ENCODE data around the gene MAGEC3. TPM values are rescaled to one million over a fixed set of nuclear protein-coding genes. Genes with fewer than 3 reads are reported as not detected.

Gene MAGEC3
- total and polyA plus RNA-seq, 2 donors: 0.07 TPM; not detected in 1

DNA sequence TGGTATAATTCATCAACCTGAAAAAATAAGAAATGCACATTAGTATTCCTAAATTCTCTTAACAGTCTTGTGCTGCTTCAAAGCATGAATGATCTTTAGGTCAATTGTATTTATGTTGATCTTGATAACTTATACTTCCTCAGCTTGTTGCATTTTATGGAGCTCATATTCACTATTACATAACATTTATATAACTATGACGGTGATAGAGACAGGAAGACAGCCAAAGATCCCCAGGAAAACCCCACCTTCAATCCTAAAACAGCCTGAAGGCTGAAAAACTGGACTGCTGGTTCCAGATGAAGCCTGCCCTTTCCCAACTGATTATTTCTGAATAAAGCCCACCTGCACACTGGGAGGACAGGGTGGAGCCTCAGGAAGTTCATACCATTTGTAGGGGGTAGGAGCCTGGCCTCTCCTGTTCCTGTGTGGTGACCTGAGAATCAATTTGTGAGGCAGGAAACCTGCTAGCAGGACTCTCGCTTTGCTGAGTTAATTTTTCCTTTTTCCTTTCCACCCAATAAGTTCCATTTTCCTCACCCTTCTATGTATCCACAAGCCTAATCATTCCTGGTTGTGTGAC is 96.0 kb downstream of the MAGEC3 start:
- DNase-seq (ENCODE audit: low read depth in 6 of 9, low spot score in 9 of 9): no peak
- 79% methylated on average over 2 of the region's 2 CpGs for WGBS
- H3K36me3 ChIP-seq (ENCODE audit: control insufficient read depth in 2 of 2, insufficient read depth in 2 of 2, low read length in 1 of 2): no peaks in the 10 kb centered on the region
- H3K4me3 ChIP-seq (ENCODE audit: low read length in 2 of 2): no peak overlapping the region
- no peaks in the 10 kb centered on the region for H3K4me1 ChIP-seq (ENCODE audit: control insufficient read depth in 2 of 2, insufficient read depth in 2 of 2, low read length in 2 of 2)
- H3K27me3 ChIP-seq (ENCODE audit: control insufficient read depth in 2 of 2, insufficient read depth in 1 of 2, low read length in 1 of 2): no peaks in the 10 kb centered on the region
- H3K27ac ChIP-seq (ENCODE audit: low read depth in 1 of 2, low read length in 1 of 2): no peak overlapping the region
- peaks cover 0 to 4% of the 10 kb centered on the region in 2 donors for H3K9me3 ChIP-seq (ENCODE audit: control insufficient read depth in 2 of 2, insufficient read depth in 1 of 2, low read length in 1 of 2)

DNA sequence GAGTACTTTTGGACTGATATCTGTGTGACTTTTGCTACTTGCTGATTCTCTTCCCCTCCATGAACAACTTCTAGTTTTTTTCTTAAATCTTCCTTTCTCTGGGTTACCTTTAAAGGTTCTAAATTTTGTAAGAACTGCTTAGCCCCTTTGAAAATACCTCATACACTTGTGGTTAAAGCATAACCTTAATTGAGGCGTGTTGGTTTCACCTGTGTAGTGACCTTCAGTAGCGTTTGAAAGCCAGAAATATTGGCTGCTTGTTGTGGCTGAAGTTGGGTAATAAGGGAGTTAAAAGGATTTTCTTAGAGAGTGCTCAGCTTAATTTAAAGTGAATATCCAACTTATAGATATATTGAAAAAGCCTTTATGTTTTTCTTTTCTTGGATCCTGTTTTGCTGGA is 97.5 kb downstream of the MAGEC3 start:
- no peaks in the 10 kb centered on the region for H3K27me3 ChIP-seq (ENCODE audit: control insufficient read depth in 2 of 2, insufficient read depth in 1 of 2, low read length in 1 of 2)
- H3K36me3 ChIP-seq (ENCODE audit: control insufficient read depth in 2 of 2, insufficient read depth in 2 of 2, low read length in 1 of 2): no peaks in the 10 kb centered on the region
- H3K9me3 ChIP-seq (ENCODE audit: control insufficient read depth in 2 of 2, insufficient read depth in 1 of 2, low read length in 1 of 2): peaks cover 0 to 4% of the 10 kb centered on the region in 2 donors
- no peaks in the 10 kb centered on the region for H3K4me1 ChIP-seq (ENCODE audit: control insufficient read depth in 2 of 2, insufficient read depth in 2 of 2, low read length in 2 of 2)
- no peak overlapping the region for H3K4me3 ChIP-seq (ENCODE audit: low read length in 2 of 2)
- DNase-seq (ENCODE audit: low read depth in 6 of 9, low spot score in 9 of 9): no peak
- H3K27ac ChIP-seq (ENCODE audit: low read depth in 1 of 2, low read length in 1 of 2): no peak overlapping the region
- WGBS: 94% methylated on average over 2 of the region's 2 CpGs

DNA sequence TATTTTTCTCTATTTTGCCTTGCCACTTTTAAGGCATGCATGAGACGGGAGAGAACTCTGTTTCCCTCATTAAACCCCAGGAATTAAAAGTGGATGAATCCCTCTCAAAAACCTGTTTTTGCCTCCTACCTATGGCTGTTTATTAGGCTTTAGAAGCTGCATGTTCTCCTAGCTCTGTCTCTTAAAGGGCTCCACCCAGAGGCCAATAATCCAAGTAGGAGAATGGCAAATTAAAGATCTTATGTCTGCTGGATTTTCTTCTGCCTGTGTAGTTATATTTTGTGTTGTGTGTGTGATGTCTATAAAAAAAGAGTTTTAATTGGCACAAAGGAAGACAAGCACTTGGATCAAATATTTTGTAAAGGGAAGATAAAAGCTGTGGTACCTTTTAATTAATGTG is 98.0 kb downstream of the MAGEC3 start:
- whole genome bisulfite sequencing: 96% methylated on average over 1 of the region's 1 CpG
- peaks cover 0 to 4% of the 10 kb centered on the region in 2 donors for H3K9me3 ChIP-seq (ENCODE audit: control insufficient read depth in 2 of 2, insufficient read depth in 1 of 2, low read length in 1 of 2)
- no peak overlapping the region for H3K4me3 ChIP-seq (ENCODE audit: low read length in 2 of 2)
- no peaks in the 10 kb centered on the region for H3K36me3 ChIP-seq (ENCODE audit: control insufficient read depth in 2 of 2, insufficient read depth in 2 of 2, low read length in 1 of 2)
- H3K27ac ChIP-seq (ENCODE audit: low read depth in 1 of 2, low read length in 1 of 2): no peak overlapping the region
- no peaks in the 10 kb centered on the region for H3K4me1 ChIP-seq (ENCODE audit: control insufficient read depth in 2 of 2, insufficient read depth in 2 of 2, low read length in 2 of 2)
- H3K27me3 ChIP-seq (ENCODE audit: control insufficient read depth in 2 of 2, insufficient read depth in 1 of 2, low read length in 1 of 2): no peaks in the 10 kb centered on the region
- DNase-seq (ENCODE audit: low read depth in 6 of 9, low spot score in 9 of 9): no peak

DNA sequence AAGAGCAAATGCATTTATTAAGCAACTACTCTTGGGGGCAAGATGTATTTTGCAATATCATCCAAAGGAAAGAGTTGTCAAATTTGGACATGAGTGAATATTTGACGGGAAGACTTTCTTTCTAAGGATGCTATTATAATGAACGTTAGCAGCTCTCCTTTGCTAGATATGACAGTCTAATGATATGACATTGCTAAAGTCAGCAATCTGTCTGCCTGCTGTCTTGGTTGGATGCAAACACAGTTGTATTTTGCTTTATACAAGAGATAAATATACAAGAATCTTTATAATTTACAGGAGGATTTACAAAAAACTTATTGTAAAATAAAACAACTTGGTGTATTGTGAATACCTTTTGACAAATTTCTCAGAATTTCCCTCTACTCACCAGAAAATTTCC is 103.1 kb downstream of the MAGEC3 start:
- Histone ChIP-seq H3K4me3 (ENCODE audit: low read length in 2 of 2) (no peak overlapping the region), H3K27me3 (ENCODE audit: control insufficient read depth in 2 of 2, insufficient read depth in 1 of 2, low read length in 1 of 2) (no peaks in the 10 kb centered on the region), H3K36me3 (ENCODE audit: control insufficient read depth in 2 of 2, insufficient read depth in 2 of 2, low read length in 1 of 2) (no peaks in the 10 kb centered on the region), H3K27ac (ENCODE audit: low read depth in 1 of 2, low read length in 1 of 2) (no peak overlapping the region), H3K9me3 (ENCODE audit: control insufficient read depth in 2 of 2, insufficient read depth in 1 of 2, low read length in 1 of 2) (no peaks in the 10 kb centered on the region), H3K4me1 (ENCODE audit: control insufficient read depth in 2 of 2, insufficient read depth in 2 of 2, low read length in 2 of 2) (no peaks in the 10 kb centered on the region)
- 96% methylated on average over 2 of the region's 2 CpGs for WGBS
- no peak for DNase-seq (ENCODE audit: low read depth in 6 of 9, low spot score in 9 of 9)

DNA sequence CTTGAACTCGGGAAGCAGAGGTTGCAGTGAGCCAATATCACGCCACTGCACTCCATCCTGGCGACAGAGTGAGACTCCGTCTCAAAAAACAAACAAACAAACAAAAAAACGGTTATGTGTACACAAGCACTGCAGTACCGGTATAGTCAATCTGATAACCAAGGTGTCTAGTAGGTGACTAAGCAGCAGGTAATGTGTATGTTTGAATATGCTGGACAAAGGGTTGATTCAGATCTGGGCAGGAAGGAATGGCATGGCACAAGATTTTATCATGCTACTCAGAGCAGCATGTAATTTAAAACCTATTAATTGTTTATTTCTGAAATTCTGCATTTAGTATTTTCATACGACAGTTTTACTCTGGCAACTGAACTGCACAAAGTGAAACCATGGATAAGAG is 107.3 kb downstream of the MAGEC3 start:
- no peaks in the 10 kb centered on the region for H3K9me3 ChIP-seq (ENCODE audit: control insufficient read depth in 2 of 2, insufficient read depth in 1 of 2, low read length in 1 of 2)
- DNase-seq (ENCODE audit: low read depth in 6 of 9, low spot score in 9 of 9): no peak
- H3K4me1 ChIP-seq (ENCODE audit: control insufficient read depth in 2 of 2, insufficient read depth in 2 of 2, low read length in 2 of 2): no peaks in the 10 kb centered on the region
- H3K4me3 ChIP-seq (ENCODE audit: low read length in 2 of 2): no peak overlapping the region
- H3K27me3 ChIP-seq (ENCODE audit: control insufficient read depth in 2 of 2, insufficient read depth in 1 of 2, low read length in 1 of 2): no peaks in the 10 kb centered on the region
- 82% methylated on average over 7 of the region's 7 CpGs for WGBS
- H3K36me3 ChIP-seq (ENCODE audit: control insufficient read depth in 2 of 2, insufficient read depth in 2 of 2, low read length in 1 of 2): no peaks in the 10 kb centered on the region
- no peak overlapping the region for H3K27ac ChIP-seq (ENCODE audit: low read depth in 1 of 2, low read length in 1 of 2)

DNA sequence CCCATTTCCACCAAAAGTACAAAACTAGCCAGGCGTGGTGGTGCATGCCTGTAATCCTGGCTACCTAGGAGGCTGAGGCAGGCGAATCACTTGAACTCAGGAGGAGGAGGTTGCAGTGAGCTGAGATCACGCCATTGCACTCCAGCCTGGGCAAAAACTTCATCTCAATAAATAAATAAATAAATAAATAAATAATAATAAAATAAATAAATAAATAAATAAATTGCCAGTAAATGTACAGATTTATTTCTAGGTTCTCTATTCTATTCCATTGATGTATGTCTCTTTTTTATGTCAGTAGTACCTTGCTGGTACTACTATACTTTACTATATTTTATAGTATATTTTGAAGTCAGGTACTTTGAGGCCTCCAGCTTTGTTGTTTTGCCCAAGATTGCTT is 109.2 kb downstream of the MAGEC3 start:
- 90% methylated on average over 3 of the region's 3 CpGs for WGBS
- no peak for DNase-seq (ENCODE audit: low read depth in 6 of 9, low spot score in 9 of 9)
- H3K4me3 ChIP-seq (ENCODE audit: low read length in 2 of 2): no peak overlapping the region
- no peaks in the 10 kb centered on the region for H3K4me1 ChIP-seq (ENCODE audit: control insufficient read depth in 2 of 2, insufficient read depth in 2 of 2, low read length in 2 of 2)
- H3K27me3 ChIP-seq (ENCODE audit: control insufficient read depth in 2 of 2, insufficient read depth in 1 of 2, low read length in 1 of 2): no peaks in the 10 kb centered on the region
- no peaks in the 10 kb centered on the region for H3K36me3 ChIP-seq (ENCODE audit: control insufficient read depth in 2 of 2, insufficient read depth in 2 of 2, low read length in 1 of 2)
- peaks cover 0 to 7% of the 10 kb centered on the region in 2 donors for H3K9me3 ChIP-seq (ENCODE audit: control insufficient read depth in 2 of 2, insufficient read depth in 1 of 2, low read length in 1 of 2)
- H3K27ac ChIP-seq (ENCODE audit: low read depth in 1 of 2, low read length in 1 of 2): no peak overlapping the region

Other genes starting within 250 kb of the MAGEC3 start
- 0.09 TPM for gene SPANXA2, start 248.6 kb upstream of the MAGEC3 start, total RNA-seq
- not detected for gene SPANXA2, start 248.6 kb upstream of the MAGEC3 start, polyA plus RNA-seq
- gene SPANXD, start 139.6 kb upstream of the MAGEC3 start, total RNA-seq: not detected
- gene SPANXD, start 139.6 kb upstream of the MAGEC3 start, polyA plus RNA-seq: not detected
- not detected for gene MAGEC1, start 65.6 kb downstream of the MAGEC3 start, total RNA-seq
- gene MAGEC1, start 65.6 kb downstream of the MAGEC3 start, polyA plus RNA-seq: not detected

Data from thymus (tissue), 11 donors.